Measurements from ENCODE around the gene TRMU.

DNA sequence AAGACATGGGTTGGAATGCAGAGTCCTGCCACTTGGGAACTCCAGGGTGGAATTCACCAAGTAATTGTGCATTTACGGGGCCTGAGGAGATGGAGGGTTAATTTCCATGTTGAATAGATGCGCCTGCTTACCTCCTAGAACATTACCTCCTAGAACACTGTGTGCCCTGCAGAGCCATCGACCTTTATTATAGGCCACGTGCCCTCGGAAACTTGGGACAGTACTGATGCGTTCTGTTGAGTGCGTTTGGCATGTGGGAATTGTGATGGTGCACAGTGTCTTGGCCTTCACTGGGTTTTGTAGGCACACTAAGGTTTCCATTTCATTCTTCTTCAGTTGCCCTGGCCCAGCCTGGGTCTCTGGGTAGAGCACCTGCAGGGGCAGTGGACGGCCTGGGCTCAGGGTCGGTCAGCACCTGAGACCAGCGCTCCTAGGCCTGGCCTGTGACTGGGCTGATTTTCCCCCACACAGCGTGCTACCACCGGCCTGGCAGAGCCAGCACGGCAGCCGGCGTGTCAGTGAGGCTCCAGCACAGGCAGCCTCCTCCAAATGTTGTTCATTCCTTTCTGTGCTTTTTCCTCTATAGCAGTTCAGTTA, 12.7 kb downstream of the TRMU start:
- TF ChIP-seq, protein P1, sequence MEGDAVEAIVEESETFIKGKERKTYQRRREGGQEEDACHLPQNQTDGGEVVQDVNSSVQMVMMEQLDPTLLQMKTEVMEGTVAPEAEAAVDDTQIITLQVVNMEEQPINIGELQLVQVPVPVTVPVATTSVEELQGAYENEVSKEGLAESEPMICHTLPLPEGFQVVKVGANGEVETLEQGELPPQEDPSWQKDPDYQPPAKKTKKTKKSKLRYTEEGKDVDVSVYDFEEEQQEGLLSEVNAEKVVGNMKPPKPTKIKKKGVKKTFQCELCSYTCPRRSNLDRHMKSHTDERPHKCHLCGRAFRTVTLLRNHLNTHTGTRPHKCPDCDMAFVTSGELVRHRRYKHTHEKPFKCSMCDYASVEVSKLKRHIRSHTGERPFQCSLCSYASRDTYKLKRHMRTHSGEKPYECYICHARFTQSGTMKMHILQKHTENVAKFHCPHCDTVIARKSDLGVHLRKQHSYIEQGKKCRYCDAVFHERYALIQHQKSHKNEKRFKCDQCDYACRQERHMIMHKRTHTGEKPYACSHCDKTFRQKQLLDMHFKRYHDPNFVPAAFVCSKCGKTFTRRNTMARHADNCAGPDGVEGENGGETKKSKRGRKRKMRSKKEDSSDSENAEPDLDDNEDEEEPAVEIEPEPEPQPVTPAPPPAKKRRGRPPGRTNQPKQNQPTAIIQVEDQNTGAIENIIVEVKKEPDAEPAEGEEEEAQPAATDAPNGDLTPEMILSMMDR (IDR thresholded peaks at IDR 0.05; ENCODE audit: poor library complexity) = no peak
- TF ChIP-seq EZH2 (IDR thresholded peaks at IDR 0.05; ENCODE audit: borderline replicate concordance) = no peak

Measured in hepatocyte (in vitro differentiated cells).